Fibroblast of villous mesenchyme (primary cell): ENCODE measurements around the gene NDC1. TPM values are rescaled to one million over a fixed set of nuclear protein-coding genes. Genes with fewer than 3 reads are reported as not detected.

Experiments used
- DNase-seq: peaks from one replicate; pipeline ENCODE4 v3.0.0-alpha.2; 2010; ENCODE audit warnings: low read depth
- H3K4me3 ChIP-seq: 2 replicates; pipeline ENCODE4 v1.5.1; 2011; ENCODE audit warnings: low read depth, mild to moderate bottlenecking, low read length
- total RNA-seq: library from RNA; depleted of rRNA; stranded (reverse); fragments of >200 nt; gene quantifications from 2 replicates; pipeline ENCODE4 v1.2.3, GENCODE V29; 2012
- TF ChIP-seq, protein P1 (sequence below): IDR thresholded peaks from 2 replicates; pipeline ENCODE4 v1.5.1; 2012; ENCODE audit warnings: low read depth, mild to moderate bottlenecking, low read length; ENCODE audit not compliant: insufficient read depth

The NDC1 gene
- total RNA-seq, 1 donor = 28.9 TPM

DNA sequence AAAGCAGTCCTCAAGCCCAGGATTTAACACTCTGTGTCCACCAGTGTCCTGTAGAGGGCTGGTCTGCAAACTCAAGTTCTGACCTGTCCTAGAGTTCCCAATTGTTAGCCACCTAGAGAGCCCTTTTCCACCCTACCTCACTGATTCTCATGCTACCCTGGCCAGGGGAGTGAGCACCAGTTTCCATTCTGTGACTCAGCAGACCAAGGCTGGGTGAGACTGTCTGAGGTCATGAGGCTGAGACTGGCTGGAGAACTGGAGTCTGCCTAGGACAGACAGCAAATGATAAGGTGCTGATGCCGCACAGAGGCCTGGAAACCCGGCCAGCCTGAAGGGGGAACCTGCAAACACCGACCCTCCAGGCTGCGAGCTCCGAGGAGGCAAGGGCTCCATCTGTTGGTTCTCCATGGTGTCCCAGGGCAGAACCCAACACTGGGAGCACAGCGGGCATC lies 112.8 kb downstream of the NDC1 start:
- TF ChIP-seq, protein P1, sequence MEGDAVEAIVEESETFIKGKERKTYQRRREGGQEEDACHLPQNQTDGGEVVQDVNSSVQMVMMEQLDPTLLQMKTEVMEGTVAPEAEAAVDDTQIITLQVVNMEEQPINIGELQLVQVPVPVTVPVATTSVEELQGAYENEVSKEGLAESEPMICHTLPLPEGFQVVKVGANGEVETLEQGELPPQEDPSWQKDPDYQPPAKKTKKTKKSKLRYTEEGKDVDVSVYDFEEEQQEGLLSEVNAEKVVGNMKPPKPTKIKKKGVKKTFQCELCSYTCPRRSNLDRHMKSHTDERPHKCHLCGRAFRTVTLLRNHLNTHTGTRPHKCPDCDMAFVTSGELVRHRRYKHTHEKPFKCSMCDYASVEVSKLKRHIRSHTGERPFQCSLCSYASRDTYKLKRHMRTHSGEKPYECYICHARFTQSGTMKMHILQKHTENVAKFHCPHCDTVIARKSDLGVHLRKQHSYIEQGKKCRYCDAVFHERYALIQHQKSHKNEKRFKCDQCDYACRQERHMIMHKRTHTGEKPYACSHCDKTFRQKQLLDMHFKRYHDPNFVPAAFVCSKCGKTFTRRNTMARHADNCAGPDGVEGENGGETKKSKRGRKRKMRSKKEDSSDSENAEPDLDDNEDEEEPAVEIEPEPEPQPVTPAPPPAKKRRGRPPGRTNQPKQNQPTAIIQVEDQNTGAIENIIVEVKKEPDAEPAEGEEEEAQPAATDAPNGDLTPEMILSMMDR = peak; percentile 28
- DNase-seq = peak; percentile 28
- no peak overlapping the region for H3K4me3 ChIP-seq

DNA sequence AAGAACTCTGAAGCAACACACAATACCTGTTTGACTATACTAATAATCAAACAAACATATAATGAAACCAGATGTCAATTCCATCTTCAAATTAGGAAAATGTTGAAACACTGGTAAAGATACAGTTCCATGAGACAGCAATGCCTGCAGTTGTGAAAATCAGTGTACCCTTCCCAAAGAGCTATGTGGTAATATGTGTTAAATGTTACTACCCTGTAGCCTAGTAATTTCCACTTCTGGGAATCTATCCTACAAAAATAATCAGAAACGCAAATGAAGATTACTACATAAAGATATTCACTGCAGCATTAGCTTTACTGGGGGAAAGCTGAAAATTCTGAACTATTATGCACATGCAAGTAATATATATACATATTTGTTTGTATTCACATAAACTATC lies 116.1 kb downstream of the NDC1 start:
- no peak for DNase-seq
- H3K4me3 ChIP-seq = no peak overlapping the region
- TF ChIP-seq, protein P1 = no peak

DNA sequence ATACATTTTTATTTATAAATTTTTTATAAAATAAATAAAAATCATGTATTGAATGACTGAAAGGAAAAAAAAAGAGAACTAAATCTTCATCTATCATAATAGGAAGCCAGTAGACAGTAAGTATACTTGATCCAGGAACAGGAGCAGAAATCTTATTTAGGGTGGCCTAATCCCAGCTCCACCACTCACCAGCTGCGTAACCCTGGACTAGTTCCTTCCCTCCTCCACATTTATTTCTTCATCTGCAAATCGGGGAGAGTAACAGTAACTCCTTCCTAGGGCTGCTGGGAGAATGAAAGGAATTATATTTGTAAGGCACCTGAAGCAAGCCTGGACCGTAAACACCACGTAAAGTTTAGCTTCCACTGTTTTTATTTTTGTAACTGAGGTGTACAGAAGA lies 117.0 kb downstream of the NDC1 start:
- DNase-seq = no peak
- H3K4me3 ChIP-seq = no peak overlapping the region
- TF ChIP-seq, protein P1 = no peak

DNA sequence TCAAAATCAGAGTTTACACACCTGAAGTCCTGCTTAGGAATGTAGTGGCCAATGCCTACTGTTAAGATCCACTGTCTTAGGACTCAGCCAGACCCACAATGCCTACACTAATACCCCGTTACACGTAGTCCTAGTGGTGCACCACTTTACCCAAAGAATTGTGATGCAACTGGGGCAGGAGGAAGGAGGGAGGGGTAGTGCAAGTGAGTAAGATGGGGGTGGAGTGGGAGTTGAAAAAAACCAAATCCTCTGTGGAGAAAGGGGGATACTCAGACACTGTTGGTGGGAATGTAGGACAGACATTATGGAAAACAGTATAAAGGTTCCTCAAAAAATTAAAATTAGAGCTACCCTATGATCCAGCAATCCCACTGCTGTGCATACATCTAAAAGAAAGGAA lies 118.6 kb downstream of the NDC1 start:
- DNase-seq = no peak
- no peak overlapping the region for H3K4me3 ChIP-seq
- TF ChIP-seq, protein P1 = no peak

DNA sequence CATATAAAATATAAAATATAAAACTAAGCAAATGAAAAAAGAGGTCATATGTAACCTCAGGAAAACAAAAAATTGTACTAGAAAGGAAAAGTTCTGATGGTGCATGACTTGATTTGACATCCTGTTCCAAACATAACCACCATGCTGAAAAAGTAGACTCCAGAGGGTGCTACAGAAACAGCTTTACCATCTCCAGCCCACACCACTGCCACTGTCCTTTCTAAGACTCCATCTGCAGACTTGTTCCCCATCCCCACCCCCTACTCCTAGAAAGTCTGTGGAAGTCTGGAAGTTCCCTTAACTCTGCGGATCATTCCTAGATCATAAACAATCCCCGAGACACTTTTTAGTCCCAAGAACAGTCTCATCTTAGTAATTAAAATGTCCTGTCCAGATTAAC lies 119.7 kb downstream of the NDC1 start:
- no peak overlapping the region for H3K4me3 ChIP-seq
- TF ChIP-seq, protein P1 = no peak
- DNase-seq = no peak

DNA sequence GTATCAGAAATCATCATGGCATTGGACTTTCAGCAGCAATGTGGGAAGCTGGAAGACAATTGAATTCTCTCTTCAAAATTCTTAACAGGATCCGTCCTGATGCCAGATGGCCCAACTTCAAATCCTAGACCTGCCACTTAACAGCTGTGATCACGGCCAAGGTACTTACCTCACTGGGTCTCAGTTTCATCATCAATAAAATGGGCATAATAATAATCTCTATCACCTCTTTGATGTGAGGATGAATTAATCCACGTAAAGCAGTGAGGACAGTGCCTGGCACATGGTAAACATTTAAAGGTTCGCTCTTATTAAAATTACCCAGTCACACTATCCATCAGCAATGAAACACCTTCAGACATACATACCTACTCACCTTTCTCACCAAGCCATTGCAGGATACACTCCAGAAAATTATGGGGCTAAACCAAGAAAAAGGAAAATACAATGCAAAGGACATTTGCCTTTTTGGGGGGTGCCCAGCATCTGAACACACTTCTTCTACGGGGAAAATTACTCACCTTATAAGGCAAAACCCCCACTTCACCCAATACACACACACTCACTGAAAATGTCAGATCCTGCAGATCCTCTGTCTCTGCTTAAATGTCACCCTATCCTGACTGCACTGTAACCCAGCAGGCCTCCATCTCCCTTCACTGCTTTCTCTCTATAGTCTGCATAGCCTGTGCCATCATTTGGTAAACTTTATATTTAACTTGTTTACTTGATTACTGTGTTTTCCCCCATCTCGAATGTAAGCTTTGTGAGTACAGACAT lies 120.9 kb downstream of the NDC1 start:
- TF ChIP-seq, protein P1 = no peak
- DNase-seq = no peak
- no peak overlapping the region for H3K4me3 ChIP-seq

DNA sequence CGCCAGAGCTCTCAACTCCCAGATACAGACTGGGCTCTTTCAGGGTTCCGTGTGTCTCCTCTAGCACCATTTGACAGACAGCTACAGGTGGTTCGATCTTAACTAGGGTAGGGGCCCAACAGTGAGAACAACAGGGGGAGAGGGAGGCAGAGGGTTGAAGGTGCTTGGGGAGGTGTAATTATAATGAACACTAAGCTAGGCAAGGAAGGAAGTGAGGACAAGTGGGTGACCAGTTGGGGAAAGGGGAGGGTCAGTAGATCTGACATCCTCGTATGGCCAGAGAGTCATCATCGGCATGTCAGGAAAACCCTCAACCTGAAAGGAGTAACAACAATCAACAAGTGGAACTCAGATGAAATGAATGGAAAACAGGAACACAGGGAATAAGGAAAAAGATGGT lies 121.9 kb downstream of the NDC1 start:
- TF ChIP-seq, protein P1 = no peak
- no peak for DNase-seq
- H3K4me3 ChIP-seq = no peak overlapping the region
